Uterus (tissue), 2 donors: ENCODE data around the gene FBLN1.

Source experiments
- POLR2A ChIP-seq, 2 donors: fragments of 450-650 bp; IDR thresholded peaks; one replicate each; pipeline ENCODE4 v1.6.1; 2016; ENCODE audit warnings: antibody characterized with exemption in 2 of 2, mild to moderate bottlenecking in 1 of 2, moderate library complexity in 1 of 2
- TF ChIP-seq, protein P1 (sequence below), 4 experiments: fragments of 200-600 bp in 2 of 4; fragments of 450-650 bp in 2 of 4; sonication (generic) in 2 of 4; IDR thresholded peaks; one replicate each; pipeline ENCODE4 v1.5.1; 2016 to 2019; ENCODE audit warnings: antibody characterized with exemption in 4 of 4, mild to moderate bottlenecking in 2 of 4, moderate library complexity in 1 of 4

DNA sequence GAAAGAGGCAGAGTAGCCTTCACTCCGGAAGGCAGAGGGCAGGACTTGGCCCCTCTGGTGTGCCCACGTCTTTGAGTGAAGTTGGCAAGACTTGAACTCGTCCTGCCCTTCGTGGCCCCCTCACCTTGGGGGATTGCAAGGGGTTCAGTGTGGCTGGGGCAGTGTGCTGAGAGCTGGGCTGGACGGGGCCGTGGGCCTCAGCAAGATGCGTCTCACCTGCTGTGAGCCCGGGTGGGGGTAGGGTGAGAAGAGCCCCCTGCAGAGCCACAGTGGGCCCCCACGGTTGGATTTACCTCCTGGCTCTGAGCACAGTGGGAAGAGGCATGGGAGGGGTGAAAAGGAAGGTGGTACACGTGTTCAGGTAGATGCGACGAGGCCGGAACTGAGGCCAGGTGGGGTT is 87.6 kb downstream of the FBLN1 start:
- TF ChIP-seq, protein P1, sequence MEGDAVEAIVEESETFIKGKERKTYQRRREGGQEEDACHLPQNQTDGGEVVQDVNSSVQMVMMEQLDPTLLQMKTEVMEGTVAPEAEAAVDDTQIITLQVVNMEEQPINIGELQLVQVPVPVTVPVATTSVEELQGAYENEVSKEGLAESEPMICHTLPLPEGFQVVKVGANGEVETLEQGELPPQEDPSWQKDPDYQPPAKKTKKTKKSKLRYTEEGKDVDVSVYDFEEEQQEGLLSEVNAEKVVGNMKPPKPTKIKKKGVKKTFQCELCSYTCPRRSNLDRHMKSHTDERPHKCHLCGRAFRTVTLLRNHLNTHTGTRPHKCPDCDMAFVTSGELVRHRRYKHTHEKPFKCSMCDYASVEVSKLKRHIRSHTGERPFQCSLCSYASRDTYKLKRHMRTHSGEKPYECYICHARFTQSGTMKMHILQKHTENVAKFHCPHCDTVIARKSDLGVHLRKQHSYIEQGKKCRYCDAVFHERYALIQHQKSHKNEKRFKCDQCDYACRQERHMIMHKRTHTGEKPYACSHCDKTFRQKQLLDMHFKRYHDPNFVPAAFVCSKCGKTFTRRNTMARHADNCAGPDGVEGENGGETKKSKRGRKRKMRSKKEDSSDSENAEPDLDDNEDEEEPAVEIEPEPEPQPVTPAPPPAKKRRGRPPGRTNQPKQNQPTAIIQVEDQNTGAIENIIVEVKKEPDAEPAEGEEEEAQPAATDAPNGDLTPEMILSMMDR (IDR thresholded peaks at IDR 0.05): no peak
- no peak for TF ChIP-seq POLR2A (IDR thresholded peaks at IDR 0.05)
